NCI-H2029 treated with DMSO at 0.1 percent for 48 hours (cell line): ENCODE results near the gene METTL25.
A peak's percentile ranks its signal among the peaks of the same experiment; 100 is the strongest.

Source experiments
- DNase-seq: peaks from one replicate; lab custom pipeline; 2025; lab: John Stamatoyannopoulos, UW

Gene METTL25

GRCh38 chr12:82525616-82526015 lies 167.3 kb downstream of the METTL25 start:
- DNase-seq = no peak

DNA sequence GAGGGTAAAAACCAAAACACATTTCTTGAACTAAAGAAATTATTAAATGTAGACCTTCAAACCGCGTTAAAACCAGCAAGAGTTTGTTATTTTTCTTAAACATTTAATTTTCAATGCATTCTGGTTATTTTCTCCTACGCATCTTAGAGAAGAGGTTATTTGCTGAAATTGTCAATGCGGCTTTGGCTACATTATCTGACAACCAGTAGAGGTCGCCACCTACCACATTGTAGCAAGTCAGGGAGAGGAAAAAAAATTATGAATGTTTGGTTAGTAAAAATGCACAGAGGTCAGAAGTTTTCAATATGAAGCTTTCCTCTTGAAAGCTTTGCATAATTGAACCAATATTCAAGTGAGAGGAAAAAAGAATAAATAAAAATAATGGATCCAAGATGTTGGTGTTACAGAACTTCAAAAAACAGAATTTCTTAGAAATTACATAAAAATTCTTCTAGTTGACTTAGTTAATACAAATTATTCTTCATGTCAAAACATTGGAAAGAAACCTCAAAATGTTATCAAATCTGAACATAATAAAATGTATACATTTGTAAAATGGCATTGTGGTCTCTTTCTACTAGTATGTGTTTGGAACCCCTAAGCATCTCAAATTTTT lies 168.9 kb downstream of the METTL25 start:
- peak; percentile 57 for DNase-seq
